ENCODE data around the gene MMADHC.
A peak's percentile ranks its signal among the peaks of the same experiment; 100 is the strongest.

GRCh38 chr2:149587220-149587949, at the start of gene MMADHC:
- TF ChIP-seq MAX (IDR thresholded peaks at IDR 0.05) (peak; percentile 36), EGR1 (IDR thresholded peaks at IDR 0.05; ENCODE audit: low read depth in 2 of 2) (peak; percentile 11 to 40), YY1 (IDR thresholded peaks at IDR 0.05) (peak; percentile 100), CTCF (IDR thresholded peaks at IDR 0.05; ENCODE audit: low read depth, low read length, missing input control) (no peak), SP1 (IDR thresholded peaks at IDR 0.05) (peak; percentile 59), ATF3 (IDR thresholded peaks at IDR 0.05) (no peak), REST (IDR thresholded peaks at IDR 0.05) (peak; percentile 93), TAF1 (conservative IDR thresholded peaks at IDR 0.05) (peak; percentile 95), NR2F2 (IDR thresholded peaks at IDR 0.05) (no peak), HNF4G (IDR thresholded peaks at IDR 0.05) (peak; percentile 65)

All from liver (tissue), 3 donors.